WTC11 (cell line): Measurements from ENCODE around the gene SOS2. TPM values are rescaled to one million over a fixed set of nuclear protein-coding genes. Genes with fewer than 3 reads are reported as not detected.

Experiments used
- ATAC-seq: fragments of 200-7000 bp; cut with Tn5 transposase; 2 replicates; pipeline ENCODE4 v1.10.0; 2021; ENCODE audit warnings: mild to moderate bottlenecking, moderate library complexity
- CTCF ChIA-PET: fragments of 300-600 bp; sonication (Branson Sonifier 250); formaldehyde crosslinking; loops from one replicate; lab custom pipeline; 2021; ENCODE audit warnings: antibody characterized with exemption; lab: Charles Lee
- POLR2A ChIA-PET: fragments of 350-600 bp; sonication (Branson Sonifier 250); formaldehyde crosslinking; loops from one replicate; lab custom pipeline; 2021; ENCODE audit warnings: antibody characterized with exemption; lab: Charles Lee
- DNase-seq: peaks from one replicate; pipeline ENCODE4 v3.0.0; 2021; ENCODE audit warnings: low spot score
- H3K27ac Mint-ChIP-seq: 2 replicates; pipeline ENCODE4 v1.8.0; 2021; ENCODE audit warnings: mixed read lengths
- H3K27me3 Mint-ChIP-seq: 2 replicates; pipeline ENCODE4 v1.8.0; 2021; ENCODE audit warnings: low read depth, mild to moderate bottlenecking, moderate library complexity, mixed read lengths
- H3K36me3 Mint-ChIP-seq: 2 replicates; pipeline ENCODE4 v1.8.0; 2021; ENCODE audit warnings: mixed read lengths
- H3K4me1 Mint-ChIP-seq: 2 replicates; pipeline ENCODE4 v1.8.0; 2022; ENCODE audit warnings: mixed read lengths
- H3K4me3 Mint-ChIP-seq: 2 replicates; pipeline ENCODE4 v1.8.0; 2021; ENCODE audit warnings: mild to moderate bottlenecking, moderate library complexity, mixed read lengths
- H3K9me3 Mint-ChIP-seq: 2 replicates; pipeline ENCODE4 v1.8.0; 2021; ENCODE audit warnings: mixed read lengths
- ELF4 ChIP-seq: sonication (generic); formaldehyde crosslinking; IDR thresholded peaks from 2 replicates; pipeline ENCODE4 v1.8.1; 2022; ENCODE audit warnings: low read depth, mild to moderate bottlenecking, moderate library complexity, missing genetic modification reagents
- FOXK1 ChIP-seq: sonication (generic); formaldehyde crosslinking; IDR thresholded peaks from 2 replicates; pipeline ENCODE4 v1.8.0; 2022; ENCODE audit warnings: mild to moderate bottlenecking, moderate library complexity, missing genetic modification reagents
- GABPB1 ChIP-seq: sonication (generic); formaldehyde crosslinking; IDR thresholded peaks from 2 replicates; pipeline ENCODE4 v1.8.1; 2023; ENCODE audit warnings: mild to moderate bottlenecking, missing genetic modification reagents
- GTF2I ChIP-seq: fragments of 250-450 bp; sonication (Bioruptor Pico); conservative IDR thresholded peaks from 2 replicates; pipeline ENCODE4 v1.4.0; 2021; ENCODE audit warnings: mild to moderate bottlenecking
- IRF2 ChIP-seq: sonication (generic); formaldehyde crosslinking; IDR thresholded peaks from 2 replicates; pipeline ENCODE4 v1.8.0; 2022; ENCODE audit warnings: low read depth, missing genetic modification reagents, borderline replicate concordance
- NFYB ChIP-seq: sonication (generic); formaldehyde crosslinking; conservative IDR thresholded peaks from 2 replicates; pipeline ENCODE4 v1.8.0; 2022; ENCODE audit warnings: low read depth, missing genetic modification reagents
- OVOL2 ChIP-seq: fragments of 250-450 bp; sonication (Bioruptor Pico); IDR thresholded peaks from 2 replicates; pipeline ENCODE4 v1.9.0; 2021; ENCODE audit warnings: mild to moderate bottlenecking, borderline replicate concordance
- SMAD4 ChIP-seq: sonication (generic); formaldehyde crosslinking; IDR thresholded peaks from 2 replicates; pipeline ENCODE4 v1.8.0; 2022; ENCODE audit warnings: mild to moderate bottlenecking, missing genetic modification reagents
- TEAD1 ChIP-seq: sonication (generic); formaldehyde crosslinking; IDR thresholded peaks from 2 replicates; pipeline ENCODE4 v1.8.0; 2022; ENCODE audit warnings: mild to moderate bottlenecking, missing genetic modification reagents
- TP53 ChIP-seq: sonication (generic); formaldehyde crosslinking; IDR thresholded peaks from 2 replicates; pipeline ENCODE4 v1.8.1; 2023; ENCODE audit warnings: mild to moderate bottlenecking, missing genetic modification reagents
- ZNF416 ChIP-seq: fragments of 250-450 bp; sonication (Bioruptor Pico); IDR thresholded peaks from 2 replicates; pipeline ENCODE4 v1.9.0; 2021; ENCODE audit warnings: mild to moderate bottlenecking, inconsistent platforms
- ZNF671 ChIP-seq: fragments of 250-450 bp; sonication (Bioruptor Pico); IDR thresholded peaks from 2 replicates; pipeline ENCODE4 v1.8.0; 2021; ENCODE audit warnings: mild to moderate bottlenecking
- total RNA-seq: library from RNA; stranded (reverse); gene quantifications from 3 replicates; pipeline ENCODE4 v1.2.3, GENCODE V29; 2021
- TF ChIP-seq, protein P1 (sequence below): sonication (generic); formaldehyde crosslinking; IDR thresholded peaks from 2 replicates; pipeline ENCODE4 v1.8.1; 2022; ENCODE audit warnings: low read depth, missing genetic modification reagents, borderline replicate concordance
- TF ChIP-seq, protein P2 (sequence below): sonication (generic); formaldehyde crosslinking; IDR thresholded peaks from 2 replicates; pipeline ENCODE4 v1.8.0; 2022; ENCODE audit warnings: mild to moderate bottlenecking, missing genetic modification reagents
- TF ChIP-seq, protein P3 (sequence below): sonication (generic); formaldehyde crosslinking; IDR thresholded peaks from 2 replicates; pipeline ENCODE4 v1.8.1; 2023; ENCODE audit warnings: mild to moderate bottlenecking, missing genetic modification reagents, moderate library complexity
- TF ChIP-seq, protein P4 (sequence below): fragments of 250-450 bp; sonication (Bioruptor Pico); IDR thresholded peaks from 2 replicates; pipeline ENCODE4 v1.8.0; 2021; ENCODE audit warnings: mild to moderate bottlenecking
- TF ChIP-seq, protein P5 (sequence below): sonication (generic); formaldehyde crosslinking; IDR thresholded peaks from 2 replicates; pipeline ENCODE4 v1.8.1; 2023; ENCODE audit warnings: mild to moderate bottlenecking, missing genetic modification reagents

The SOS2 gene
- total RNA-seq, 1 experiment from 2014 or later, result 11.0 TPM

DNA sequence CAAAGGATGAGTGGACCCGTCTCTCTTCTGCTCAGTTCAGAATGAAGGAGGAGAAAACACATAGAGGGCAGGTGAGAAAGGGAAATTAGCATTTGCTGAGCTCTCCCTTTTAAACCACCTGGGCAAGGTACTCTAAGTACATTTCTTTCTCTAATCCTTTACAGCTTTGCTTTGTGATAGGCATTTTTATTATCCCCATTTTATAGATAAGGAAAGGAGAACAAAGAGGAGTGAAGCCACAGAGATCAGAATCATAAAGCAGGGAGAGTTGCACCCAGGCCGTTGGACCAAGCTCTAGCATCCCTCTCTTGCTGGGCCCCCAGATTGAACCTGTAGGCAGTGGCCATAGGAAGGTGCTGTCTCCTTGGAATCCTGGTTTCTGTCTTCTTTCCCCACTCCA is 162.1 kb downstream of the SOS2 start:
- Mint-ChIP-seq H3K36me3 (no peaks in the 10 kb centered on the region), H3K9me3 (no peaks in the 10 kb centered on the region), H3K27me3 (no peaks in the 10 kb centered on the region), H3K4me3 (no peak overlapping the region), H3K4me1 (no peaks in the 10 kb centered on the region), H3K27ac (no peak overlapping the region)
- TF ChIP-seq, protein P1, sequence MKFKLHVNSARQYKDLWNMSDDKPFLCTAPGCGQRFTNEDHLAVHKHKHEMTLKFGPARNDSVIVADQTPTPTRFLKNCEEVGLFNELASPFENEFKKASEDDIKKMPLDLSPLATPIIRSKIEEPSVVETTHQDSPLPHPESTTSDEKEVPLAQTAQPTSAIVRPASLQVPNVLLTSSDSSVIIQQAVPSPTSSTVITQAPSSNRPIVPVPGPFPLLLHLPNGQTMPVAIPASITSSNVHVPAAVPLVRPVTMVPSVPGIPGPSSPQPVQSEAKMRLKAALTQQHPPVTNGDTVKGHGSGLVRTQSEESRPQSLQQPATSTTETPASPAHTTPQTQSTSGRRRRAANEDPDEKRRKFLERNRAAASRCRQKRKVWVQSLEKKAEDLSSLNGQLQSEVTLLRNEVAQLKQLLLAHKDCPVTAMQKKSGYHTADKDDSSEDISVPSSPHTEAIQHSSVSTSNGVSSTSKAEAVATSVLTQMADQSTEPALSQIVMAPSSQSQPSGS (CRISPR knock-in tag), result no peak
- TF ChIP-seq, protein P2, sequence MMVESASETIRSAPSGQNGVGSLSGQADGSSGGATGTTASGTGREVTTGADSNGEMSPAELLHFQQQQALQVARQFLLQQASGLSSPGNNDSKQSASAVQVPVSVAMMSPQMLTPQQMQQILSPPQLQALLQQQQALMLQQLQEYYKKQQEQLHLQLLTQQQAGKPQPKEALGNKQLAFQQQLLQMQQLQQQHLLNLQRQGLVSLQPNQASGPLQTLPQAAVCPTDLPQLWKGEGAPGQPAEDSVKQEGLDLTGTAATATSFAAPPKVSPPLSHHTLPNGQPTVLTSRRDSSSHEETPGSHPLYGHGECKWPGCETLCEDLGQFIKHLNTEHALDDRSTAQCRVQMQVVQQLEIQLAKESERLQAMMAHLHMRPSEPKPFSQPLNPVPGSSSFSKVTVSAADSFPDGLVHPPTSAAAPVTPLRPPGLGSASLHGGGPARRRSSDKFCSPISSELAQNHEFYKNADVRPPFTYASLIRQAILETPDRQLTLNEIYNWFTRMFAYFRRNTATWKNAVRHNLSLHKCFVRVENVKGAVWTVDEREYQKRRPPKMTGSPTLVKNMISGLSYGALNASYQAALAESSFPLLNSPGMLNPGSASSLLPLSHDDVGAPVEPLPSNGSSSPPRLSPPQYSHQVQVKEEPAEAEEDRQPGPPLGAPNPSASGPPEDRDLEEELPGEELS (CRISPR knock-in tag), result no peak
- no peak for DNase-seq
- ChIA-PET CTCF (interaction anchor here (0.9 kb wide), 1 partner anchor 62 kb away, joined by 3 read pairs; no protein-coding TSS in a partner anchor), POLR2A (no interaction called here)
- ATAC-seq, result no peak

DNA sequence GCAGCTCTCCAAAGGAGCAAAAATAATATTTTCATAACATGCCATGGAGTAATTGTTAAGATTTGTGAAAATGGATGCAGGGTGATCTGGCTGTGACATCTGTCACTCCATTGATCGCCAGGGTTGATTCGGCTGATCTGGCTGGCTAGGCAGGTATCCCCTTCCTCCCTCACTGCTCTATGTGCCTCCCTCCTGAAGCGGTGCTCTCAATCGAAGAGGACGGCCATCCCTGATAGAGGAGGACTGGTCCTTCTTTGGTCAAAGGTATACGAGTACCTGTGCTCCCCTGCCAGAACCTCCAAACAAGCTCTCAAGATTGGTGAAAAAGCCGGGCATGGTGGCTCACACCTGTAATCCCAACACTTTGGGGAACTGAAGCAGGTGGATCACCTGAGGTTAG is 162.9 kb downstream of the SOS2 start:
- Mint-ChIP-seq H3K4me3 (no peak overlapping the region), H3K4me1 (no peaks in the 10 kb centered on the region), H3K27ac (no peak overlapping the region), H3K9me3 (no peaks in the 10 kb centered on the region), H3K36me3 (no peaks in the 10 kb centered on the region), H3K27me3 (no peaks in the 10 kb centered on the region)
- ATAC-seq, result no peak
- ChIA-PET POLR2A (no interaction called here), CTCF (no interaction called here)
- no peak for DNase-seq
- TF ChIP-seq OVOL2 (CRISPR knock-in tag) (no peak), SMAD4 (no peak), ZNF416 (CRISPR knock-in tag) (no peak)
- TF ChIP-seq, protein P3, sequence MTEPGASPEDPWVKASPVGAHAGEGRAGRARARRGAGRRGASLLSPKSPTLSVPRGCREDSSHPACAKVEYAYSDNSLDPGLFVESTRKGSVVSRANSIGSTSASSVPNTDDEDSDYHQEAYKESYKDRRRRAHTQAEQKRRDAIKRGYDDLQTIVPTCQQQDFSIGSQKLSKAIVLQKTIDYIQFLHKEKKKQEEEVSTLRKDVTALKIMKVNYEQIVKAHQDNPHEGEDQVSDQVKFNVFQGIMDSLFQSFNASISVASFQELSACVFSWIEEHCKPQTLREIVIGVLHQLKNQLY (CRISPR knock-in tag), result no peak
- TF ChIP-seq, protein P4, sequence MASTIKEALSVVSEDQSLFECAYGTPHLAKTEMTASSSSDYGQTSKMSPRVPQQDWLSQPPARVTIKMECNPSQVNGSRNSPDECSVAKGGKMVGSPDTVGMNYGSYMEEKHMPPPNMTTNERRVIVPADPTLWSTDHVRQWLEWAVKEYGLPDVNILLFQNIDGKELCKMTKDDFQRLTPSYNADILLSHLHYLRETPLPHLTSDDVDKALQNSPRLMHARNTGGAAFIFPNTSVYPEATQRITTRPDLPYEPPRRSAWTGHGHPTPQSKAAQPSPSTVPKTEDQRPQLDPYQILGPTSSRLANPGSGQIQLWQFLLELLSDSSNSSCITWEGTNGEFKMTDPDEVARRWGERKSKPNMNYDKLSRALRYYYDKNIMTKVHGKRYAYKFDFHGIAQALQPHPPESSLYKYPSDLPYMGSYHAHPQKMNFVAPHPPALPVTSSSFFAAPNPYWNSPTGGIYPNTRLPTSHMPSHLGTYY (CRISPR knock-in tag), result no peak
- TF ChIP-seq, protein P5, sequence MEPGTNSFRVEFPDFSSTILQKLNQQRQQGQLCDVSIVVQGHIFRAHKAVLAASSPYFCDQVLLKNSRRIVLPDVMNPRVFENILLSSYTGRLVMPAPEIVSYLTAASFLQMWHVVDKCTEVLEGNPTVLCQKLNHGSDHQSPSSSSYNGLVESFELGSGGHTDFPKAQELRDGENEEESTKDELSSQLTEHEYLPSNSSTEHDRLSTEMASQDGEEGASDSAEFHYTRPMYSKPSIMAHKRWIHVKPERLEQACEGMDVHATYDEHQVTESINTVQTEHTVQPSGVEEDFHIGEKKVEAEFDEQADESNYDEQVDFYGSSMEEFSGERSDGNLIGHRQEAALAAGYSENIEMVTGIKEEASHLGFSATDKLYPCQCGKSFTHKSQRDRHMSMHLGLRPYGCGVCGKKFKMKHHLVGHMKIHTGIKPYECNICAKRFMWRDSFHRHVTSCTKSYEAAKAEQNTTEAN (CRISPR knock-in tag), result no peak

DNA sequence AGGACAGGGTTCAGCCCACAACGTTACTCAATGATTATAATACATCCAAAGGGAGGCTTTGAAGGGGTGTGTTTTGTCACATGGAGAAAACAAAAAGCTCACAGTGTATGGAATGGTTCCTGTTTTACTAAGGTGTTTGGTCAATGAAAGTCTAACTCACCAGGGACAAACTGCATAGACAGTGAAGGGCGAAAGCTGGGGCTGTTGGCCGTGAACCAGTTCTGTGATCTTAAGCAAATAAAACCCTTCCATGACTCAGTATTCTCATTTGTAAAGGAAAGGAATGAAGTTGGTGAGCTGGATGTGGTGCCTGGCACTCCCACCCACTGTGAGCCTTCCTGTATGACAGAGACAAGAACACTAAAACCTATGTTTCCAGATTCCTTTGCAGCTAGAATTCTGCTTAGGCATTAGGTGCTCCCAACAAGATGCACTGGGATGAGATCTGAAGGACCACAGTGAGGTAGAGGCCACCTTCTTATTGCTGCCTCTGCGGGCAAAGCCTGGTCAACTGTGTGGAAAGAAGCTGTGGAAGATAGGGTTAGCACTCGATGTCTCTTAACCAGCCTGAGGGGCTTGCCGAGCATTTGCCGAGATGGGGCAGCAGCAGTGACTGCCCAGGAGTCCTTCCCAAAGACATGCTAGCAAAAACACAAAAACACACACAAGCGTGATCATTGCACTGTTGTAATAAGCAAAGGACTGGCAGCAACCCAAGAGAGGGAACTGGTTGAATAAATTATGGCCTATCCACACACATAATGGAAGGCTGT is 163.5 kb downstream of the SOS2 start:
- Mint-ChIP-seq H3K27ac (no peak overlapping the region), H3K9me3 (no peaks in the 10 kb centered on the region), H3K36me3 (no peaks in the 10 kb centered on the region), H3K27me3 (no peaks in the 10 kb centered on the region), H3K4me3 (no peak overlapping the region), H3K4me1 (peaks cover 4% of the 10 kb centered on the region)
- TF ChIP-seq TP53, result no peak
- TF ChIP-seq GABPB1, result 0 out of 2 replicates have a peak, but pooled peaks have one; percentile 13
- no peak for TF ChIP-seq ELF4
- no peak for TF ChIP-seq NFYB
- no peak for TF ChIP-seq IRF2 (CRISPR knock-in tag)
- TF ChIP-seq GTF2I (CRISPR knock-in tag), result no peak
- TF ChIP-seq ZNF671, result no peak
- TF ChIP-seq TEAD1 (CRISPR knock-in tag), result no peak
- no peak for TF ChIP-seq FOXK1 (CRISPR knock-in tag)
- ATAC-seq, result no peak
- CTCF ChIA-PET, result no interaction called here
- DNase-seq, result no peak
- POLR2A ChIA-PET, result no interaction called here

Other genes with a start within 250 kb of the SOS2 start
- gene VCPKMT, start 115.0 kb downstream of the SOS2 start, total RNA-seq, result 10.5 to 11.5 TPM (median 11.1 TPM) in 3 replicates
- 23.9 to 26.7 TPM (median 24.0 TPM) in 3 replicates for gene L2HGDH, start 80.7 kb upstream of the SOS2 start, total RNA-seq
- 14.0 to 17.7 TPM (median 16.4 TPM) in 3 replicates for gene DMAC2L, start 80.7 kb upstream of the SOS2 start, total RNA-seq
- gene CDKL1, start 165.3 kb upstream of the SOS2 start, total RNA-seq, result 2.0 to 3.6 TPM (median 2.0 TPM) in 3 replicates